ENCODE measurements around the gene SNRPD1. TPM values are rescaled to one million over a fixed set of nuclear protein-coding genes. Genes with fewer than 3 reads are reported as not detected.

Gene SNRPD1
- total and polyA plus RNA-seq, 5 donors from 2014 or later: 31.4 to 109 (median 91.1) TPM

DNA sequence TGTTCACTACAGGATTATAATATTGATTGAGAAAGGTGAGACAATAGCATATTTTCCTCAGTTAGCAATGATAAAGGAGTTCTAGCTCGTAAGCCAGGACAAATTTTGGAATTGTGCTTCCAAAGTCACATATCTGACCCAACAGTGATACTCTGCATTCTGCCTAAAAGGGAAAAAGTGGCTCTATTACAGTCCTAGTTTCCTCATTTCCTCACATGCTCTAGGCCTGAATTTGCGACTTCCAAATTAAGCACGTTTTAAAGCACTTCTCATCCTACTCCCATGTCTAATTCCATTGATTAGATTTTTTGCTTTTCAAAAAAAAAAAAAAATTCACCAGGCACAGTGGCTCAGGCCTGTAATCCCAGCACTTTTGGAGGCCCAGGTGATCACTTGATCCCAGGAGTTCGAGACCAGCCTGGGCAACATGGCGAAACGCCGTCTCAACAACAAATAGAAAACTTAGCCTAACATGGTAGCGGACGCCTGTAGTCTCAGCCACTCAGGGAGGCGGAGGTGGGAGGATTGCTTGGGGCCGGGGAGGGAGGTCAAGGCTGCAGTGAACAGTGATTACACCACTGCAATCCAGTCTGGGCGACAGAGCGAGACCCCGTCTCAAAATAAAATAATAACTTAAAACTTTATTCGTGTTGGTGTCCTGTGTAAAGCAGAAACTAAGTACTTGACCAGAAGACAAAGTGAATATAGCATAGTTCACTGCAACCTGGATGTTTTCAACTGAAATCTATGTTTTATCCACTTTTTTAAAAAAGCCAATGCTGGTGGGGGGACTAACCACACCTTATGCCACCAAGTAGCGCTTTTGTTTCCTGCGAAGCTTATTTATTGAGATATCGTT is 13.2 kb upstream of the SNRPD1 start:
- peaks cover 22 to 44% (median 33%) of the 10 kb centered on the region in 4 donors for H3K4me1 Mint-ChIP-seq
- no peaks in the 10 kb centered on the region for H3K36me3 ChIP-seq (ENCODE audit: control insufficient read depth, insufficient read depth, low read length)
- H3K27ac Mint-ChIP-seq: peak overlapping the region; percentile 98 to 100 (median 99)
- DNase-seq: peak in 1 of 3 donors; percentile 2
- peak overlapping the region; percentile 94 to 100 (median 98) for H3K4me3 Mint-ChIP-seq
- H3K27me3 Mint-ChIP-seq: peaks cover 15% of the 10 kb centered on the region
- peak overlapping the region; percentile 80 for H3K4me3 ChIP-seq (ENCODE audit: low read depth, low read length)
- H3K4me1 ChIP-seq (ENCODE audit: control insufficient read depth, insufficient read depth, low read length, poor library complexity, severe bottlenecking): peaks cover 37% of the 10 kb centered on the region
- H3K27me3 ChIP-seq (ENCODE audit: control insufficient read depth, insufficient read depth, low read length): no peaks in the 10 kb centered on the region
- no peaks in the 10 kb centered on the region for H3K9me3 ChIP-seq (ENCODE audit: control insufficient read depth in 2 of 2, low read length in 2 of 2)
- peaks cover under 1% of the 10 kb centered on the region for H3K36me3 Mint-ChIP-seq
- ATAC-seq (ENCODE audit: low read depth in 2 of 2): no peak
- peak overlapping the region; percentile 97 for H3K27ac ChIP-seq (ENCODE audit: insufficient read depth, low read length, poor library complexity, severe bottlenecking)
- no peaks in the 10 kb centered on the region for H3K9me3 Mint-ChIP-seq

- Histone ChIP-seq H3K27ac (ENCODE audit: insufficient read depth, low read length, poor library complexity, severe bottlenecking) (peak overlapping the region; percentile 97), H3K36me3 (ENCODE audit: control insufficient read depth, insufficient read depth, low read length) (no peaks in the 10 kb centered on the region), H3K9me3 (ENCODE audit: control insufficient read depth in 2 of 2, low read length in 2 of 2) (no peaks in the 10 kb centered on the region), H3K27me3 (ENCODE audit: control insufficient read depth, insufficient read depth, low read length) (no peaks in the 10 kb centered on the region), H3K4me3 (ENCODE audit: low read depth, low read length) (peak overlapping the region; percentile 80), H3K4me1 (ENCODE audit: control insufficient read depth, insufficient read depth, low read length, poor library complexity, severe bottlenecking) (peaks cover 36% of the 10 kb centered on the region)
- Mint-ChIP-seq H3K4me1 (peaks cover 21 to 40% (median 32%) of the 10 kb centered on the region in 4 donors), H3K36me3 (no peaks in the 10 kb centered on the region), H3K9me3 (no peaks in the 10 kb centered on the region), H3K4me3 (peak overlapping the region; percentile 94 to 100 (median 98)), H3K27ac (peak overlapping the region; percentile 98 to 100 (median 99)), H3K27me3 (peaks cover 15% of the 10 kb centered on the region)
- DNase-seq: peak in 1 of 3 donors; percentile 41
- peak; percentile 58 to 60 for ATAC-seq (ENCODE audit: low read depth in 2 of 2)
Observed at GRCh38 chr18:21599585-21600525, 12.3 kb upstream of the SNRPD1 start.

GRCh38 chr18:21600526-21601410 is 11.3 kb upstream of the SNRPD1 start, which contains the start of gene ESCO1:
TSS of gene ESCO1 (minus strand) at chr18:21600704. CDS start at chr18:21574843, 25,861 bp downstream.
- Mint-ChIP-seq H3K36me3 (no peaks in the 10 kb centered on the region), H3K9me3 (no peaks in the 10 kb centered on the region), H3K27ac (peak within 1 kb of the TSS; percentile 98 to 100 (median 99)), H3K27me3 (peaks cover 15% of the 10 kb centered on the region), H3K4me3 (peak within 1 kb of the TSS; percentile 94 to 100 (median 98)), H3K4me1 (peaks cover 24 to 40% (median 32%) of the 10 kb centered on the region in 4 donors)
- Histone ChIP-seq H3K27me3 (ENCODE audit: control insufficient read depth, insufficient read depth, low read length) (no peaks in the 10 kb centered on the region), H3K27ac (ENCODE audit: insufficient read depth, low read length, poor library complexity, severe bottlenecking) (peak within 1 kb of the TSS; percentile 97), H3K9me3 (ENCODE audit: control insufficient read depth in 2 of 2, low read length in 2 of 2) (no peaks in the 10 kb centered on the region), H3K4me1 (ENCODE audit: control insufficient read depth, insufficient read depth, low read length, poor library complexity, severe bottlenecking) (peaks cover 36% of the 10 kb centered on the region), H3K36me3 (ENCODE audit: control insufficient read depth, insufficient read depth, low read length) (no peaks in the 10 kb centered on the region), H3K4me3 (ENCODE audit: low read depth, low read length) (peak within 1 kb of the TSS; percentile 80)
- DNase-seq: peak; percentile 91 to 98 (median 97)
- ATAC-seq (ENCODE audit: low read depth in 2 of 2): peak; percentile 88 to 89

DNA sequence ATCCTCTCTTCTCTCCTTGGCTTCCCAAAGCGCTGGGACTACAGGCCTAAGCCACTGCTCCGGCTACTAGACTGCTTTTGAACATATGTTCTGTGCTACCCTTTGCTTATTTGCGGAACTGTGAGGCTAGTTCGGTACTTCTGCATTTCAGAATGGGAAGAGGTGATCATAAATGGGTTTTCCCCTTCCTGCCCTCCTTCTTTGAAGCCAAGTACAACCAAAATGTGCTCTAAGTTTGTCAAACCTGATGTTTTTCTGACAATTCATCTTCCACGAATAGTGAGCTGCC is 9.9 kb upstream of the SNRPD1 start:
- H3K36me3 ChIP-seq (ENCODE audit: control insufficient read depth, insufficient read depth, low read length): no peaks in the 10 kb centered on the region
- Mint-ChIP-seq H3K36me3 (no peaks in the 10 kb centered on the region), H3K4me1 (peaks cover 20 to 35% (median 26%) of the 10 kb centered on the region in 4 donors), H3K27ac (peak overlapping the region; percentile 79 to 100 (median 87)), H3K9me3 (no peaks in the 10 kb centered on the region), H3K4me3 (peak overlapping the region; percentile 4 to 69 (median 46)), H3K27me3 (peaks cover 15% of the 10 kb centered on the region)
- H3K27ac ChIP-seq (ENCODE audit: insufficient read depth, low read length, poor library complexity, severe bottlenecking): no peak overlapping the region
- H3K9me3 ChIP-seq (ENCODE audit: control insufficient read depth in 2 of 2, low read length in 2 of 2): no peaks in the 10 kb centered on the region
- H3K4me1 ChIP-seq (ENCODE audit: control insufficient read depth, insufficient read depth, low read length, poor library complexity, severe bottlenecking): peaks cover 28% of the 10 kb centered on the region
- H3K4me3 ChIP-seq (ENCODE audit: low read depth, low read length): no peak overlapping the region
- no peaks in the 10 kb centered on the region for H3K27me3 ChIP-seq (ENCODE audit: control insufficient read depth, insufficient read depth, low read length)
- DNase-seq (peak in 1 of 3 donors; percentile 7), ATAC-seq (ENCODE audit: low read depth in 2 of 2) (no peak)

- Mint-ChIP-seq H3K9me3 (no peaks in the 10 kb centered on the region), H3K4me3 (peak overlapping the region in 3 of 4 donors; percentile 7 to 63 (median 47)), H3K27me3 (peaks cover 15% of the 10 kb centered on the region), H3K27ac (no peak overlapping the region), H3K4me1 (peaks cover 6 to 18% (median 10%) of the 10 kb centered on the region in 4 donors), H3K36me3 (no peaks in the 10 kb centered on the region)
- no peak for ATAC-seq (ENCODE audit: low read depth in 2 of 2)
- Histone ChIP-seq H3K27ac (ENCODE audit: insufficient read depth, low read length, poor library complexity, severe bottlenecking) (no peak overlapping the region), H3K9me3 (ENCODE audit: control insufficient read depth in 2 of 2, low read length in 2 of 2) (no peaks in the 10 kb centered on the region), H3K4me1 (ENCODE audit: control insufficient read depth, insufficient read depth, low read length, poor library complexity, severe bottlenecking) (peaks cover 7% of the 10 kb centered on the region), H3K36me3 (ENCODE audit: control insufficient read depth, insufficient read depth, low read length) (no peaks in the 10 kb centered on the region), H3K4me3 (ENCODE audit: low read depth, low read length) (no peak overlapping the region), H3K27me3 (ENCODE audit: control insufficient read depth, insufficient read depth, low read length) (peaks cover 2% of the 10 kb centered on the region)
- no peak for DNase-seq
Observed at GRCh38 chr18:21604671-21605070, 7.4 kb upstream of the SNRPD1 start.

DNA sequence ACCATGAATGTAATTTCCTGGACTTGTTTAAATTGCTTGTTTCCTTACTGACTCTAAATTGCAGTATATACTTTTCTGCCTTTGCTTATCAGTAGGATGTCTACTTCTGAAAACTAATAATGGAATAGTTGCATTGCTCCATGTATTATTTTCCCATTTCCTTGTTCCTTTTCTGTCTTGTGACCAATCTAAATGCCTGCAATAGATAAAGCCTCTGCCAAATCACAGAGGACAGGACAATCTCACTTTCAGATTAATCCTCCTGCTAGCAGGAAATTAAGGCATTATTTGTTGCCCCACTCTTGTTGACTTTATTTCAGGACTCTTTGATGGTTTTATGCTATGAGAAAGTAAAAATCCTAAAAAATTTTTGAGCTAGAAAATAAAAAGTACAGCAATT is 6.9 kb upstream of the SNRPD1 start:
- Histone ChIP-seq H3K4me3 (ENCODE audit: low read depth, low read length) (no peak overlapping the region), H3K27me3 (ENCODE audit: control insufficient read depth, insufficient read depth, low read length) (peaks cover 2% of the 10 kb centered on the region), H3K9me3 (ENCODE audit: control insufficient read depth in 2 of 2, low read length in 2 of 2) (no peaks in the 10 kb centered on the region), H3K27ac (ENCODE audit: insufficient read depth, low read length, poor library complexity, severe bottlenecking) (no peak overlapping the region), H3K4me1 (ENCODE audit: control insufficient read depth, insufficient read depth, low read length, poor library complexity, severe bottlenecking) (peaks cover 1% of the 10 kb centered on the region), H3K36me3 (ENCODE audit: control insufficient read depth, insufficient read depth, low read length) (no peaks in the 10 kb centered on the region)
- no peaks in the 10 kb centered on the region for H3K36me3 Mint-ChIP-seq
- DNase-seq: no peak
- H3K9me3 Mint-ChIP-seq: no peaks in the 10 kb centered on the region
- no peak for ATAC-seq (ENCODE audit: low read depth in 2 of 2)
- H3K27ac Mint-ChIP-seq: no peak overlapping the region
- H3K27me3 Mint-ChIP-seq: peaks cover 10% of the 10 kb centered on the region
- peaks cover 4 to 15% (median 7%) of the 10 kb centered on the region in 4 donors for H3K4me1 Mint-ChIP-seq
- peak overlapping the region in 2 of 4 donors; percentile 7 to 63 for H3K4me3 Mint-ChIP-seq

Data from CD4-positive, CD25-positive, alpha-beta regulatory T cell (primary cell).